Measurements from ENCODE around the gene PDCL2.

DNA sequence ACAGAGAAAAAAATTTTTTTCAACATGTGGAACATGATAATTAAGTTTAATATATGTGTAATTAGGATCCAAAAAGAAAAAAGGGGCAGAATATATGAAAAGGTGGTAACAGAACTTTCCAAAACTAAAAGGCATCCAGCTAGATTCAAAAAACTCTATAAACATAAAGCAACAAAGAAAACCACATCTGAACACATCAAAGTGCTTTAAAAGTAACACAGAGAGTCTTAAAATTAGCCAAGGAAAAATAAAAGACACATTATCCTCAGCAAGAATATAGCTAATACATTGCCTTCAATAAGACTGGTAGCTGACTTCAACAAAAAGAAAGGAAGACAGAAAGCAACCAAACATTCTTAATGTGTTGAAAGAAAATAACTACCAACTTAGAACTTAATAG is 53.5 kb downstream of the PDCL2 start:
- TF ChIP-seq, protein P1, sequence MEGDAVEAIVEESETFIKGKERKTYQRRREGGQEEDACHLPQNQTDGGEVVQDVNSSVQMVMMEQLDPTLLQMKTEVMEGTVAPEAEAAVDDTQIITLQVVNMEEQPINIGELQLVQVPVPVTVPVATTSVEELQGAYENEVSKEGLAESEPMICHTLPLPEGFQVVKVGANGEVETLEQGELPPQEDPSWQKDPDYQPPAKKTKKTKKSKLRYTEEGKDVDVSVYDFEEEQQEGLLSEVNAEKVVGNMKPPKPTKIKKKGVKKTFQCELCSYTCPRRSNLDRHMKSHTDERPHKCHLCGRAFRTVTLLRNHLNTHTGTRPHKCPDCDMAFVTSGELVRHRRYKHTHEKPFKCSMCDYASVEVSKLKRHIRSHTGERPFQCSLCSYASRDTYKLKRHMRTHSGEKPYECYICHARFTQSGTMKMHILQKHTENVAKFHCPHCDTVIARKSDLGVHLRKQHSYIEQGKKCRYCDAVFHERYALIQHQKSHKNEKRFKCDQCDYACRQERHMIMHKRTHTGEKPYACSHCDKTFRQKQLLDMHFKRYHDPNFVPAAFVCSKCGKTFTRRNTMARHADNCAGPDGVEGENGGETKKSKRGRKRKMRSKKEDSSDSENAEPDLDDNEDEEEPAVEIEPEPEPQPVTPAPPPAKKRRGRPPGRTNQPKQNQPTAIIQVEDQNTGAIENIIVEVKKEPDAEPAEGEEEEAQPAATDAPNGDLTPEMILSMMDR (conservative IDR thresholded peaks at IDR 0.05) = no peak
- no peak for TF ChIP-seq EZH2 (IDR thresholded peaks at IDR 0.05; ENCODE audit: low read depth)

Measured in PC-9 (cell line).